HT1080 (cell line): Measurements from ENCODE around the gene PTPRU. TPM values are rescaled to one million over a fixed set of nuclear protein-coding genes. Genes with fewer than 3 reads are reported as not detected.

Experiments
- DNase-seq: peaks from one replicate; pipeline ENCODE4 v3.0.0-alpha.2; 2015; ENCODE audit warnings: low read depth
- total RNA-seq: library from RNA; depleted of rRNA; stranded (reverse); fragments of >200 nt; shearing (Covaris generic); gene quantifications from 2 replicates; pipeline ENCODE4 v1.2.3, GENCODE V29; 2014

The PTPRU gene
- total RNA-seq, 1 experiment from 2014 or later = 37.5 TPM

DNA sequence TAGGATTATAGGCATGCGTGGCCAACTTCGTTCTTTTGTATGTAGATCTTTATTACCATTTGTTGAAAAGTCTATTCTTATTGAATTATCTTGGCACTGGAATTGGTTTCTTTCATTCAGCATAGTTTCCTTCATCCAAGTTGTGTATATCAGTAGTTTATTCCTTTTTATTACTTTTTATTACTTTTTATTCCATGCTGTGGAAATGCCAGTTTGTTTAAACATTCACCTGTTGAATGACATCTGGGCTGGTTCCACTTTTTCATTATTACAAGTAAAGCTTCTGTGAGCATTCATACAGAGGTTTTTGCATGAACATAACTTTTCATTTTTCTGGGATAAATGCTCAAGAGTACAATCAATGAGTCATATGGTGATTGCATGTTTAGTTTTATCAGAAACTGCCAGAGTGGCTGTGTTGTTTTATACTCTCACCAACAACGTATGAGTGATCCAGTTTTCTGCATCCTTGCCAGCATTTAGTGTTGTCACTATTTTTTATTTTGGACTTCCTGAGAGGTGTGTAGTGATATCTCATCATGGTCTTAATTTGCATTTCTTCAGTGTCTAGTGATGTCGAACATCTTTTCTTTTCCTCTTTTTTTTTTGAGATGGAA lies 28.6 kb downstream of the PTPRU start:
- DNase-seq = peak; percentile 16

DNA sequence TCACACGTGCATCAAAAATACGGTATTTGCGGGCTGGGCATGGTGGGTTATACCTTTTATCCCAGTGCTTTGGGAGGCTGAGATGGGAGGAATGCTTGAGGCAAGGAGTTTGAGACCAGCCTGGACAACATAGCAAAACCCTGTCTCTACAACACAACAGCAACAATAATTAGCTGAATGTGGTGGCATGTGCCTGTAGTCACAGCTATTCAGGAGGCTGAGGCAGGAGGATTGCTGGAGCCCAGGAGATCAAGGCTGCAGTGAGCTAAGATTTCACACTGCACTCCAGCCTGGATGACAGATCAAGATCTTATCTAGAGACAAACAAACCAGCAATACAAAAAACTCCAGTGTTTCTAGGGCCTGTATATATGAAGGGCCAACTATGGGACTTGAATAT lies 30.6 kb downstream of the PTPRU start:
- no peak for DNase-seq

DNA sequence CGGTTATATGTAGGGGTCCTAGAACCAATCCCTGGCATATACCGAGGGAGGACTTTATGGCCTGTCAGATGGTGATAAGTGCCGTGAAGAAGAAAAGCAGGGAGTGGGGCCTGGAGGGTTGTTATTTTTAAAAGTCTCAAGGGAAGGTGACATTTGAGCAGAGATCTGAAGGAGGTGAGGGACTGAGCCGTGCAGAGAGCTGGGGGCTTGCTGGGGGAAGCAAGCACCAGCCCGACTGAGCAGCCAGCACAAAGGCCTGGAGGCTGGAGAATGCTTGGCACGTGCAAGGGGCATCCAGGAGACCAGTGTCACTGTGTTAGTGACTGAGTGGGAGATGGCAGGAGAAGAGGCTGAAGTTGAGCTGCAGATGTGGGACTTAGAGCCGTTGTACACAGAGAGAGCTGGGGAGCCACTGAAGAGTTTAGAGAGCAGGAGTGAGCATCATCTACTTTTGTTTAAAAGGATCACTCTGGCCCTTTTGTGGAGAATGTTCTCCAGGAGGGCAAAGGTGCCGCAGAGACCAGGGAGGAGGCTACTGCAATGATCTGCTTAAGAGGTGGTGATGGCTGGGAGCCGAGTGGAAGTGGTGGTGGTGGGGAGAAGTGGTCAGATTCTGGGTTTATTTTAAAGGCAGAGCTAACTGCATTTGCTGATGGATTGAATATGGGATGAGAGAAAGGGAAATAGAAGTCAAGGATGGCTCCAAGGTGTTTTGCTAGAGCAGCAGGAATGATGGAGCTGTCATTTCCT lies 31.2 kb downstream of the PTPRU start:
- DNase-seq = no peak

DNA sequence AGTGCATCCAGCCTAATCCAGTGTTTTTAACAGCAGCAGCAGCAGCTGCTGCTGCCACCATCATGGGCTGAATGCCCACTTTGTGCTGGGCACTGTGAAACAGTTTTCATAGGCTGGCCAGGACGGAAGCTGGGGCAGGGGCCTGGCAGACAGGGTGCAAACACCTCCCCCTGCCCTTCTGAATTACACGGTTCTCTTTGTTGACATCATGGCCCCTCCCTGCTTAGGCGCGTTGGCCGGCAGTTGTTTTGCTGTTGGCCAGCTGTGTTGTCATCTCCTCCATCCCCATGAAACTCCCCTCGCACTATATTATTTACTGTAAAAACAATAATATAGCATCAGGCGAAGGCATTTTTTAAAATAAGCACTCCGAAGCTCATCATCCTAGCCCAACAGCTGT lies 33.1 kb downstream of the PTPRU start:
- DNase-seq = no peak

DNA sequence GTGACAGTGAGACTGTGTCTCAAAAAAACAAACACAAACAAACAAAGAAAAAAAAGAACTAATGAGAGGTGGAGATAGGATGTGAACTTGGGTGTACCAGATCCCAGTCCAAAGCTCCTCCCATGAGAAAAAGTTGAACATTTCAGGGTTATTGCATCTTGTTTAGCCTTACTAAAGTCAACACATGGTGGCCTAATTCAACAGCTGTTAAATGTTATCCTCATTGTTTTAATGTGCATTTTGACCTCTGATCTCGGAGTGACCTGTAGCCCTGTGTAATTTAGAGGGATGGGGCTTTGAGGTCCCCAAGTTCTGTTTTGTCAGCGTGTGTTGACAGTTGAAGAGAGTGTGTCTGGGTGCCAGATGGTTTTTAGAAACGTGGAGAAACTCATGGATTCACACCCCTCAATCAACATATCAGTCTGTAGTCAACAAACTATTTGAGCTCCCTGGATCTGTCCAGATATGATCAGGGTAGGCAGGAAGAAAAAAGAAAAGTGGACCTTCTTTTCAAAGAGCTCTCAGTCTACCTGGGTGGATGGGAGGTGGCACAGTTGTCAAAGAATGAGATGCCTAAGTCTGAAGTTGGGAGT lies 34.7 kb downstream of the PTPRU start:
- no peak for DNase-seq

DNA sequence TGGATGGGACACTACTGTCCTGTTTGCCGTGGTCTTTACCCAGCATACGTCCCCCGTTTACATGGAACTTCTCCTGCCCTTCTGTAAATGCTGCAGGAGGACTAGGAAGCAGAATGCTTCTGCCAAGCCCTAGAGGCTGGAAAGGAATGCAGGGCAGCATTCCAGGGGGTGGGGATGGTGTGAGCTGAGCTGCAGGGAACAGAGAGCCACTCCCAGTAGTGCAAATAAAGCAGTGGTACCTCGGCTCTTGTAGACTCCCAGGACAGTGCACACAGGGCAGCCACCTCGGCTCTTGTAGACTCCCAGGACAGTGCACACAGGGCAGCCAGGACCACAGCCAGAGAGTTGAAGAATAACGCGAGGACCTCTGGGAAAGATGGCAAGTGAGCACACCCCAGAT lies 35.4 kb downstream of the PTPRU start:
- peak; percentile 79 for DNase-seq

DNA sequence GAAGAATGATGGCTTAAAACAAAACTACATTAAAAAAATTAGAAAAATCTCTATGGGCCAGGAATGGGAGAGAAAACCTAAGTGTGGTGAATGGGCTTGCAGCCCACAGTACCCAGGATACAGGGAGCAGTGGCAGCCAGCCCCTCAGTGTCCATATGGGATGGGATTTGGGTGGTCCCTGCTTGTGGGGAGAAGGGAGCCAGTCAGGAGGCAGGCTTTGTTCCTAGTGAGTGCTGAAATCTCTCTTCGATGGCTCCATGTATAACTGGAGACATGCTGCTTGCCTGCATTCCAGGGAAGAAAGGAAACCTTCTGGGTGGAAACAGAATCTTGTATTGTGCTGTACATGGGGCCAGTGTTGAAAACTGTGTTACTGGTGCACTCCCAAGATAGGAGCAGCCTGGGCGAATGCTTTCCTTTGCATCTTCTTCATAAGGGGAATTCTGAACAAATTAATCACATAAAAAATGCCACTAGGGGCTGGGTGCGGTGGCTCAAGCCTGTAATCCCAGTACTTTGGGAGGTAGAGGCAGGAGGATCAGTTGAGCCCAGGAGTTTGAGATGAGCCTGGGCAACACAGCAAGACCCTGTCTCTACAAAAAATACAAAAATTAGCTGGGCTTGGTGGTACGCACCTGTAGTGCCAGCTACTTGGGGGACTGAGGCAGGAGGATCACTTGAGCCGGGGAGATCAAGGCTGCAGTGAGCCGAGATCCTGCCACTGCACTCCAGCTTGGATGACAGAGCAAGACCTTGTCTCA lies 36.0 kb downstream of the PTPRU start:
- DNase-seq = no peak

DNA sequence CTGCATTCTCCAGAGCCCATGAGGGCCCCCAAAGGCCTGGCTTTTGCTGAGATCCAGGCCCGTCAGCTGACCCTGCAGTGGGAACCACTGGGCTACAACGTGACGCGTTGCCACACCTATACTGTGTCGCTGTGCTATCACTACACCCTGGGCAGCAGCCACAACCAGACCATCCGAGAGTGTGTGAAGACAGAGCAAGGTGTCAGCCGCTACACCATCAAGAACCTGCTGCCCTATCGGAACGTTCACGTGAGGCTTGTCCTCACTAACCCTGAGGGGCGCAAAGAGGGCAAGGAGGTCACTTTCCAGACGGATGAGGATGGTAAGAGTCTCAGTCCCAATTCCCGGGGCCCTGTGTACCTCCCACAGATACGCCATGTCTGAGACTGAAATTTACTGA lies 39.1 kb downstream of the PTPRU start:
- no peak for DNase-seq

DNA sequence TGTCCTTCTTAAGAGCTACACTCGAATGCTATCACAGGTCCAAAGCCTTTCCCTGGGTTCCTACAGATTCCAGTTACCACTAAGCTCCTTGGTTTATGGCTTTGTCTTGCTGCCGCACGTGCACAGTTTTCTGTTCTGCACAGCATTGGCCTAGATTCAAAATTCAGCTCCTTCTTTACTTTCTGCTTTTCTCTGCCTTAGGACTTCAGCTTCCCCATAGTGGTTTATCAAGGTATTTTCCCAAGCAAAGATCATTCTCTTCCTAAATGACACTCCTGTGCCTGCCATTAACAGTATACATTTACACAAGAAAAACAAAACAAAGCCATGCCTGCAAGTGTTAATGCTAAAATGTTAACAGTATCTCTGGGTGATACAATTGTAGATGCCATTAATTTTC lies 41.8 kb downstream of the PTPRU start:
- DNase-seq = no peak

DNA sequence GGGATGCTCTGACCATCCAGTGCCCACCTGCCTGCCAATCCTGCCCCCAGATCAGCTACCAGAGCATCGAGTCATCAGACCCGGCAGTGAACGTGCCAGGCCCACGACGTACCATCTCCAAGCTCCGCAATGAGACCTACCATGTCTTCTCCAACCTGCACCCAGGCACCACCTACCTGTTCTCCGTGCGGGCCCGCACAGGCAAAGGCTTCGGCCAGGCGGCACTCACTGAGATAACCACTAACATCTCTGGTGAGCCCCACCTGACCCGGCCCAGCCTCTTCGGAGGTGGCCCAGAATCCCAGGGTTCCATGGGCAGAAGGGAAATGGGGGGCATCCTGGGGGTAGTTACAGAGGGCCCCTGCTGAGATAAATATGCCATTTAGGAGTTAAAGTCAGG lies 43.1 kb downstream of the PTPRU start:
- no peak for DNase-seq

DNA sequence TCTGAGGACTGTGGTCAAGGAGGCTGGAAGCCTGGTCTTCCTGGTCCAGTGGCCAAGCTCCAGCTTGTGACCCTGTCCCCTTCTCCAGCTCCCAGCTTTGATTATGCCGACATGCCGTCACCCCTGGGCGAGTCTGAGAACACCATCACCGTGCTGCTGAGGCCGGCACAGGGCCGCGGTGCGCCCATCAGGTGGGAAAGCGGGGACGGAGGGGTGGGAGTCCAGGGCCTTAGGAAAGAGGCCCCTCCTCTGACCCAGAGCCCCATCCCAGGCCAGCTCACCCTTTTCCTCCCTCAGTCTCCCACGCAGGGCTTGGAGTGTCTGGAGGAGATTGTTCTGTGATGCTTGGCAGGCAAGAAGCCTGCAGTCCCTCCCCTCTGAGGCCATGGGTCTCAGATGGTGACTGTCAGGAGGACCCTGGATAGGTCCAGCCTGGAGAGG lies 43.6 kb downstream of the PTPRU start:
- no peak for DNase-seq

DNA sequence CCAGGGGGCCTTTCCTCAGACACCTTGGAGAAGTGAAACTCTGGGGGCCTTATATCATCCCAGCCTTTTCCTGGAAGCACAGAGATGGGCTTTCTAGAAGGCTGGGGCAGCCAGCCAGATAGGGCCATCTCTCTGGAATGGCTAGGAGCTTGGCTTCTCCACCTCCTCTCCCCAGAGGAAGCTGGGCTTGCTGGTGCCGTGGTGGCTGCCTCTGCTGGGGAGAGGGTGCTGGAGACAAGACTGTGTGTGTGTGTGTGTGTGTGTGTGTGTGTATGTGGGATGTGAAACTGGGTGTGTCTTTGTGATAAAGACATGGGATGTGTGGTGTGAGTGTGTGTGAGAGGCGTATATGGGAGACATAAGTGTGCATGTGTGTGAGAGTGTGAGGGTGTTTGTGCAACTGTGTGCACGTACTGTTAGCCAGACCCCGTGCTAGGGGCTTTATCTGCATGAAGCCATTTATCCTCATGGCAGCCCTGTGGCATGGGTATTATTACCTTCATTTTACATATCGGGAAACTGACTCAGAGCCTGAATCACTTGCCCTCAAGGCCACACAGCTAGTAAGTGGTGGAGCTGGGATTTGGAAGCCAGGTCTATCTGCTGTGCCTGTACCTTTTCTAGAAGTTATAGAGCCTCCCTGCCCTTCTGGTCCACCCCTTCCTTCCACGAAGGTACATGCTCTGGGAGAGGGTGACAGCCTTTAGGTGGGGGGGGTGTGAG lies 44.2 kb downstream of the PTPRU start:
- peak; percentile 36 for DNase-seq

DNA sequence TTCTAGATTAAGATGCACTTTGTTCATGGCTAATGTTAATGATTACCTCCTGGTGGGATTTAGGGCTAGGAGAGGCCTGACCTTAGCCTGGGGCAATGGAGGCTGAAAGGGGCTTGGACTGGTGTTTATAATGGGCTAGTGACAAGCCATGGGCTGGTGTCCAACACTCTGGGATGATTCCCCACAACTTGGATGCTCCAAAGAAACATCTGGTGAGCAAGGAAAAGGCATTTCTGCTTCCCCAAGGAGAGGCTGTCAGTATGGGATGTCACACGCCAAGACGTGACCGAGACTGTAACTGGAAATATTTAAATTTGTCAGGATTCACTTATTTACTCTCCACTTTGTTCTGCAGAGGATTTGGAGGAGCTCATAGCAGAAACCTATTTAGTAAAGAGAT lies 45.2 kb downstream of the PTPRU start:
- no peak for DNase-seq

DNA sequence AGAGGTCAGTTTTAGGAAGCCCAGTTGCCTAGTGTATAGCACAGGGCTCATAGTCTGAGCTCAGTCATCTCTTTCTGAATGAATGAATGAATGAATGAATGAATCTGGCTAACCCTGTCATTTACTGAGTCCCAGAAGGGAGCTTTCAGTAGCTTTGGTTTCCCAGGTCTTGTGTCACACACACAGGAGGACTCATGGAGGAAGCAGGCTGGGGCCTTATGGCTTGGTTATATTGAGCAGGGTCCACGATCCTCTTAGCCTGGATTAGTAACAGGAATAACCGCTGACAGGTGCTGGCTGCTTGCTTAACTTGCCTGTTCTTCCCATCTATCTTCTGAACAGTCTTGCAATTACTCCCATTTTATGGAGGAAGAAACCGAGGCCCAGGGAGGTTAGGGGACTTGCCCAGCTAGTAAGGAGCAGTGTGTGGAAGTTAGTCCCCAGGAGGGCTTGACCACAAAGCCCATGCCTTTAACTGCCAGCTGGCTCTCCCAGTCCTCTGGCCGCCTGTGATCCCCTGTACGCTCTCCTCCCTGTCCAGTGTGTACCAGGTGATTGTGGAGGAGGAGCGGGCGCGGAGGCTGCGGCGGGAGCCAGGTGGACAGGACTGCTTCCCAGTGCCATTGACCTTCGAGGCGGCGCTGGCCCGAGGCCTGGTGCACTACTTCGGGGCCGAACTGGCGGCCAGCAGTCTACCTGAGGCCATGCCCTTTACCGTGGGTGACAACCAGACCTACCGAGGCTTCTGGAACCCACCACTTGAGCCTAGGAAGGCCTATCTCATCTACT lies 46.0 kb downstream of the PTPRU start:
- DNase-seq = no peak

DNA sequence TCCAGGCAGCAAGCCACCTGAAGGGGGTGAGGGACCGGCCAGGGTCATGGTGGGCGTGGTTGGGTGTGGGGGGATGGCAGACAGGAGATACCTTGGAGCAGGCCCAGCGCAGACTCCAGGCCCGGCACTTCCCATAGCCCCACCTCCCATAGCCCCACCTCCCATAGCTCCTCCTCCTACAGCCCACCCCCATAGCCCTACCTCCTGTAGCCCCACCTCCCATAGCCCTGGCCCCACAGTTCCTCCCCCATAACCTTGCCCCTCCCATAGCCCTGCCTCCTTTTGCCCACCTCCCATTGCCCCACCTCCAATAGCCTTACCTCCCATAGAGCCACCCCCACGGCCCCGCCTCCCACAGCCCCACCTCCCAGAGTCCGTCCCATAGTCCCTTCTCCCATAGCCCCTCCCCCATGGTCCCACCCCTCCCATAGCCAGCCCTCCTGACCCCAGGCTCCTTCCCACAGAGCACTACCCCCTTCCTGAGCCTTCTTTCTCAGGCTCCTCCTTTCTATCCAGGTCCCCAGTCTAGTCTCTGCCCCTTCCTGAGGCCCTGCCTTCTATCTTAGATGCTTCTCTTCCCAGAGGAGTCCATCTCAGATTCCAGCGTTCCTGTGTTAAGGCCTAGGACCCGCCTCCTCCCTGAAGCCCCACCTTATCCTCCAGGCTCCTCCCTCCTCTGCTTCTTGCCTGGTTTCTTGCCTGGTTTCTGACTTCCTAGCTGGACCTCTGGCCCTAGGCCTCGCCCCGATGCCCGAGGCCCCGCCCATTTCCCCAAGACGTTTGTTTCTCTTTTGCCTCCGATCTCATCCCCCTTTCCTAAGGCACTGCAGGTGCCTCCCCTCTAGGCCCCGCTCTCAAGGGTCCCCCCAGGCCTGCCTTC lies 46.8 kb downstream of the PTPRU start:
- DNase-seq = peak; percentile 71

DNA sequence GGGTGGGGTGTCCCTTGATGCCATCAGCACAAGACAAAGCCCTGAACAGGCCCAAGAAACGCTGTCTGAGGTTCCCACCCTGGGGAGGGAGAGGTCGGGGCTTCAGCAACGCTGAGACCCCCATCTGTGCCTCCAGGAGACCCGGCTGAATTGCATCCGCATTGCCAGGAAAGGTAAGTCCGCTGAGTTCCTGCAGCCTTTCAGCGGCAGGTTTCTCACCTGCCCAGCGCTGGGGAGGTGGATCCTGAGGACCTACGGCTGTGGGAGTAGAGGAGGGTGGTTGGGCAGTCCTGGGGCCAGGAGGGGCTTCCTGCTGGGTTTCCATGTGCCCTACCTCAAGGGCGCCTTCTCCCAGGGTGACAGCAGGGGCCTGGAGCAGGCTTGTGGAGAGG lies 47.5 kb downstream of the PTPRU start:
- no peak for DNase-seq

DNA sequence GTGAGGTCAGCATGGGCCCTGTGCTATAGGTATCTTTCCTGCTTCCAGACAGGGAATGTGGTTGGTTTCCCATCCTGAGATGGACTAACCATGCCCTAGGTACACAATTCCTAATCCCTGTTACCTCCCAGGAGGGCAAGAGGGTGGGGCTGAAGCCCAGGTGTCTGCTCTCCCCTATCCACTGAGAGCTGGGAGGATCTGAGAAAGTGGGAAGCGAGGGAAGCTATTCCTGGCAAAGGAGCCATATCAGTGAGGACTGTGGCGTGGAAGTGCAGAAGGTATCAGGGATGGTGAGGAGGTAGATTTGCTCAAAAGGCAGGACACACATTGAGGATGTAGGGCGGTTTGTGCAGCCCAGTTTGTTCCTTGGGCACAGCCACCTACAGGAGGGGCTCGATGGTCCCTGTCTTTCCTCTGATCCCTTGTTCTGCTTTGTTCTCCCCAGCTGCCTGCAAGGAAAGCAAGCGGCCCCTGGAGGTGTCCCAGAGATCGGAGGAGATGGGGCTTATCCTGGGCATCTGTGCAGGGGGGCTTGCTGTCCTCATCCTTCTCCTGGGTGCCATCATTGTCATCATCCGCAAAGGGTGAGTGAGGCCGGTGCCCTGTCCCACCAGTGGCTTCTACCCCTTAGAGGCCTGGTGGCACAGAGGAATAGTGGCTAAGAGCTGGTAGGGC lies 48.1 kb downstream of the PTPRU start:
- DNase-seq = no peak

DNA sequence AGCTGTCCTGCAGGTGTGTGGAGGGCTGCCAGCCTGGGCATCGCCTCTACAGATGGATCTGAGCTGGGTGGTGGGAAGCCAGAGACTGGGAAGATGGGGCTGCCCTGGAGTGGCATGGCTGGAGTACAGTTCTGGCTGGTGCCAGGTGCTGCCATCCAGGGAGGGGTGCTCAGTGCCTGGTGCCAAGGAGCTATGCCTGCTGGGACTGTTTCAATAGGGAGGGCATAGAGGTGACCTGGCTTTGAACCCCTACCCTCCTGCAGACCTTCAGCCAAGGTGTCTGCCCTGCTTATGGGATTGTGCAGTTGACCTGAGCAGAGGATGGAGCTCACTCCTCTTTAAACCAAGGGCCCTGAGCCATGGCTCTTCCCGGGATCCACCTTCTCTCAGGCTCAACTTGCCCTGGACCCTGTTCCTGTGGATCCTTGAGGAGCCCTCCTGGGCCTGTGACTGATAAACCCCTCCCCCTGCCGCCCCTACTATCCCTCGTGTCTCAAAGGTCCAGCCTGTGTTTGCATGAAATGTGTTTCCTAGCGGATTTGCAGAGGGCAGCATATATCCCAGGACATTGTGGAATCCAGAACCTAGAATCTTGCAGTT lies 48.7 kb downstream of the PTPRU start:
- DNase-seq = no peak

DNA sequence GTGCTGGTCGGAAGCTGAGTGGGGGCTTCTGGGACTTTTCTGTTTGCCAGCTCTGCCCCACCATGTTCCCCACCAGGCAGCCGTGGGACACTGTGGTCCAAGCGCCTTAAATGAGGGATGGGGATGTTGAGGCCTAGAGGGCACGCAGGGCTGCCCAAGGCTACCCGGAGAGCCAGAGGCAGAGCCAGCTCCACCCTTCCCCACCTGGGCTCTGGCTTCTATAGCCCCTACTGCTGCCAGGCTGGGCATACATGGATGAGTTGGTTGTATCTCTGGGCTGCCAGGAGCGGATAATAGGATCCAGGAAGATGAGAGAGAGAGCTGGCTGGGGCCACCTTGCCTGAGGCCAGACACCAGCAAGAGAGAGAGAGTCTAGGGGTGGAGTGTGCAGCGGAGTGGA lies 49.4 kb downstream of the PTPRU start:
- DNase-seq = no peak
